H1 (cell line): Measurements from ENCODE around the gene LAIR2. TPM values are rescaled to one million over a fixed set of nuclear protein-coding genes. Genes with fewer than 3 reads are reported as not detected.

Experiments used
- CTCF ChIA-PET: fragments of 300-600 bp; sonication (Branson Sonifier 250); formaldehyde crosslinking; loops from one replicate; lab custom pipeline; 2021; ENCODE audit not compliant: partially characterized antibody; lab: Charles Lee
- POLR2A ChIA-PET: fragments of 300-600 bp; sonication (Branson Sonifier 250); formaldehyde crosslinking; loops from one replicate; lab custom pipeline; 2021; ENCODE audit warnings: inconsistent platforms; ENCODE audit not compliant: partially characterized antibody; lab: Charles Lee
- DNase-seq, 2 experiments: peaks; one replicate each; pipeline versions ENCODE4 v3.0.0 to v3.0.0-alpha.2; 2010 to 2022; ENCODE audit warnings: low spot score in 2 of 2, low read depth in 1 of 2, mixed read lengths in 1 of 2
- FAIRE-seq: peaks from 2 replicates; lab custom pipeline; 2011; peaks lifted over from hg19 to GRCh38; lab: Jason Lieb, UNC
- H2AFZ ChIP-seq: 2 replicates; pipeline ENCODE4 v1.8.1; 2012; ENCODE audit warnings: low read length, inconsistent platforms
- H2AK5ac ChIP-seq: 2 replicates; pipeline ENCODE4 v1.6.1; 2013; ENCODE audit warnings: low read depth, low read length
- H2BK120ac ChIP-seq: replicated peaks from 2 replicates; pipeline ENCODE3; 2013; ENCODE audit warnings: low read depth, low read length, inconsistent platforms
- H2BK12ac ChIP-seq: 2 replicates; pipeline ENCODE4 v1.6.1; 2013; ENCODE audit warnings: low read depth, low read length
- H2BK15ac ChIP-seq: 2 replicates; pipeline ENCODE4 v1.6.1; 2013; ENCODE audit warnings: low read length
- H2BK20ac ChIP-seq: 2 replicates; pipeline ENCODE4 v1.6.1; 2013; ENCODE audit warnings: low read length
- H2BK5ac ChIP-seq: 2 replicates; pipeline ENCODE4 v1.6.1; 2013; ENCODE audit warnings: low read depth, low read length
- H3K14ac ChIP-seq: 2 replicates; pipeline ENCODE4 v1.6.1; 2013; ENCODE audit warnings: inconsistent platforms; ENCODE audit not compliant: insufficient read length
- H3K18ac ChIP-seq: 2 replicates; pipeline ENCODE4 v1.6.1; 2013; ENCODE audit warnings: low read length; ENCODE audit errors: extremely low read depth
- H3K23ac ChIP-seq: 2 replicates; pipeline ENCODE4 v1.6.1; 2013; ENCODE audit warnings: inconsistent platforms; ENCODE audit not compliant: insufficient read length
- H3K23me2 ChIP-seq: 2 replicates; pipeline ENCODE4 v1.6.1; 2013; ENCODE audit warnings: low read depth, low read length
- H3K27ac ChIP-seq: 2 replicates; pipeline ENCODE4 v1.6.1; 2011; ENCODE audit warnings: low read depth, low read length, inconsistent platforms
- H3K27me3 ChIP-seq, 4 experiments: replicated peaks in 1 of 4; 1 replicate in 1 of 4; 2 replicates in 3 of 4; pipeline versions ENCODE4 v1.6.1 to v1.8.1; 2011 to 2013; ENCODE audit warnings: low read length in 3 of 4, mild to moderate bottlenecking in 3 of 4, inconsistent platforms in 2 of 4, mixed read lengths in 2 of 4, moderate library complexity in 1 of 4; ENCODE audit not compliant: control insufficient read depth in 3 of 4, insufficient read depth in 3 of 4; ENCODE audit errors: extremely low read depth in 1 of 4
- H3K36me3 ChIP-seq, 4 experiments: 2 replicates each; pipeline versions ENCODE4 v1.6.1 to v1.8.1; 2011 to 2013; ENCODE audit warnings: mild to moderate bottlenecking in 4 of 4, low read length in 3 of 4, moderate library complexity in 2 of 4, control low read depth in 1 of 4, inconsistent platforms in 1 of 4; ENCODE audit not compliant: insufficient read depth in 4 of 4, control insufficient read depth in 2 of 4
- H3K4ac ChIP-seq: replicated peaks from 2 replicates; pipeline ENCODE3; 2013; ENCODE audit warnings: low read length, low read depth, mixed read lengths, inconsistent platforms; ENCODE audit not compliant: insufficient read length
- H3K4me1 ChIP-seq, 4 experiments: replicated peaks in 1 of 4; 1 replicate in 1 of 4; 2 replicates in 3 of 4; pipeline versions ENCODE4 v1.6.1 to v1.8.1; 2011 to 2013; ENCODE audit warnings: low read length in 3 of 4, inconsistent platforms in 2 of 4, mixed read lengths in 1 of 4; ENCODE audit not compliant: insufficient read depth in 4 of 4, control insufficient read depth in 3 of 4
- H3K4me2 ChIP-seq, 2 experiments: 2 replicates each; pipeline versions ENCODE4 v1.6.1 to v1.8.1; 2011 to 2013; ENCODE audit warnings: low read depth in 2 of 2, low read length in 2 of 2, control low read depth in 1 of 2, inconsistent platforms in 1 of 2, mild to moderate bottlenecking in 1 of 2; ENCODE audit not compliant: insufficient read depth in 1 of 2
- H3K4me3 ChIP-seq, 4 experiments: fragments of 200-600, 300-600 bp in 1 of 4; sonication (generic), shearing (Covaris generic), sonication (Bioruptor Twin) in 1 of 4; 2 replicates each; pipeline versions ENCODE4 v1.5.1 to v1.8.1; 2011 to 2016; ENCODE audit warnings: low read length in 4 of 4, low read depth in 3 of 4, control low read depth in 2 of 4, inconsistent platforms in 2 of 4, mild to moderate bottlenecking in 2 of 4, mixed read lengths in 1 of 4, moderate library complexity in 1 of 4; ENCODE audit not compliant: insufficient read depth in 2 of 4; ENCODE audit errors: extremely low read depth in 1 of 4
- H3K56ac ChIP-seq: replicated peaks from 2 replicates; pipeline ENCODE3; 2013; ENCODE audit warnings: low read depth, mild to moderate bottlenecking, mixed read lengths, low read length, inconsistent platforms; ENCODE audit not compliant: insufficient read length
- H3K79me1 ChIP-seq: 2 replicates; pipeline ENCODE4 v1.6.1; 2013; ENCODE audit warnings: low read depth, low read length, control low read depth
- H3K79me2 ChIP-seq, 2 experiments: 2 replicates each; pipeline versions ENCODE4 v1.6.1 to v1.8.1; 2012 to 2013; ENCODE audit warnings: low read length in 2 of 2, mild to moderate bottlenecking in 2 of 2, inconsistent platforms in 1 of 2; ENCODE audit not compliant: insufficient read depth in 2 of 2, control insufficient read depth in 1 of 2
- H3K9ac ChIP-seq, 4 experiments: replicated peaks in 1 of 4; 1 replicate in 1 of 4; 2 replicates in 3 of 4; pipeline versions ENCODE4 v1.6.1 to v1.8.1; 2011 to 2013; ENCODE audit warnings: low read depth in 3 of 4, low read length in 3 of 4, control low read depth in 2 of 4, mild to moderate bottlenecking in 2 of 4, moderate library complexity in 2 of 4, inconsistent platforms in 1 of 4; ENCODE audit errors: extremely low read depth in 1 of 4
- H3K9me3 ChIP-seq, 2 experiments: 2 replicates each; pipeline versions ENCODE4 v1.6.1 to v1.8.1; 2012 to 2013; ENCODE audit warnings: mild to moderate bottlenecking in 2 of 2, moderate library complexity in 2 of 2, control low read depth in 1 of 2, inconsistent platforms in 1 of 2, low read depth in 1 of 2, low read length in 1 of 2, mixed read lengths in 1 of 2; ENCODE audit not compliant: insufficient read depth in 2 of 2
- H4K20me1 ChIP-seq, 2 experiments: replicated peaks in 1 of 2; 2 replicates each; pipeline versions ENCODE3 to v1.8.1; 2011 to 2013; ENCODE audit warnings: inconsistent platforms in 2 of 2, low read length in 2 of 2, mild to moderate bottlenecking in 1 of 2; ENCODE audit not compliant: insufficient read depth in 2 of 2, control insufficient read depth in 1 of 2
- H4K5ac ChIP-seq: 2 replicates; pipeline ENCODE4 v1.6.1; 2013; ENCODE audit warnings: low read length, low read depth, mixed read lengths, inconsistent platforms; ENCODE audit not compliant: insufficient read length
- H4K8ac ChIP-seq: 2 replicates; pipeline ENCODE4 v1.8.0; 2013; ENCODE audit warnings: mild to moderate bottlenecking, moderate library complexity, low read length, inconsistent platforms; ENCODE audit not compliant: insufficient read depth; ENCODE audit errors: extremely low read depth
- H4K91ac ChIP-seq: replicated peaks from 2 replicates; pipeline ENCODE3; 2013; ENCODE audit warnings: low read length, mixed read lengths, inconsistent platforms; ENCODE audit not compliant: insufficient read length
- ASH2L ChIP-seq: fragments of 200-600, 300-600 bp; sonication (generic); IDR thresholded peaks from one replicate; pipeline ENCODE4 v1.7.1; 2017; ENCODE audit warnings: low read length
- CTCF ChIP-seq, 3 experiments: IDR thresholded peaks; 1 replicate in 2 of 3; 2 replicates in 1 of 3; pipeline versions ENCODE4 v1.5.1 to v1.6.1; 2011; ENCODE audit warnings: low read length in 3 of 3, mild to moderate bottlenecking in 3 of 3, inconsistent platforms in 2 of 3, low read depth in 1 of 3, moderate library complexity in 1 of 3; ENCODE audit not compliant: insufficient read depth in 1 of 3; ENCODE audit errors: control extremely low read depth in 1 of 3
- NRF1 ChIP-seq: IDR thresholded peaks from 2 replicates; pipeline ENCODE4 v1.6.1; 2011; ENCODE audit warnings: mild to moderate bottlenecking, low read depth, low read length, improper control_type of control experiment
- SP2 ChIP-seq: IDR thresholded peaks from 2 replicates; pipeline ENCODE4 v1.6.1; 2012; ENCODE audit warnings: mild to moderate bottlenecking, low read length, inconsistent platforms
- WGBS, 2 experiments: shearing (Covaris generic) in 1 of 2; methylation state at CpG; one replicate each; pipeline versions ENCODE4 v1.1.6 to v1.1.7; 2013 to 2015; ENCODE audit warnings: low lambda C conversion rate in 2 of 2, mixed read lengths in 2 of 2, inconsistent platforms in 1 of 2, low coverage in 1 of 2, missing lambda C conversion rate in 1 of 2; ENCODE audit not compliant: insufficient replicate concordance in 2 of 2, insufficient coverage in 1 of 2, insufficient read length in 1 of 2; ENCODE audit errors: extremely low coverage in 1 of 2, missing lambda C conversion rate in 1 of 2; 5-methylcytosine and 5-hydroxymethylcytosine counted together
- polyA plus RNA-seq, 7 experiments: library from polyadenylated mRNA; depleted of rRNA in 3 of 7; stranded (reverse) in 5 of 7; unstranded in 2 of 7; fragments of >200 nt in 5 of 7; fragments of 200-250 nt in 2 of 7; gene quantifications; 1 replicate in 5 of 7; 2 replicates in 1 of 7; 4 replicates in 1 of 7; pipeline versions ENCODE4 v1.2.1 to v1.2.3, GENCODE V29; 2011 to 2013; ENCODE audit warnings: missing spikeins in 2 of 7, mixed read lengths in 2 of 7
- total RNA-seq: library from RNA; stranded (reverse); fragmentation: NEBNext Ultra II Directional; extraction: Animal tissue kit (Norgen Biotek cat#: 25700); gene quantifications from 2 replicates; pipeline ENCODE4 v1.2.1, GENCODE V29; 2021

The LAIR2 gene
- total and polyA plus RNA-seq, 2 of the 8 experiments (the other 6 are each of a cell fraction or from before 2014, with no cell fraction given), result not detected

- H3K14ac ChIP-seq, result no peak overlapping the region
- peak overlapping the region; percentile 30; the same call in 1 of the 2 replicates for H2BK12ac ChIP-seq
- no peak overlapping the region for H3K27ac ChIP-seq
- no peak overlapping the region for H3K56ac ChIP-seq
- no peak overlapping the region for H3K4me2 ChIP-seq
- peaks cover 3 to 10% (median 3%) of the 10 kb centered on the region in 4 experiments; a peak in 6 of 7 replicates for H3K4me1 ChIP-seq
- H3K36me3 ChIP-seq, result no peaks in the 10 kb centered on the region
- H4K8ac ChIP-seq, result no peak overlapping the region
- 75% methylated on average over 8 of the region's 8 CpGs; no CpG with 5 or more reads in 1 of the 2 experiments for WGBS, 2 experiments
- H2BK5ac ChIP-seq, result no peak overlapping the region
- H4K20me1 ChIP-seq, result no peaks in the 10 kb centered on the region
- no peak overlapping the region for H4K91ac ChIP-seq
- no peaks in the 10 kb centered on the region for H3K9me3 ChIP-seq
- H3K79me2 ChIP-seq, result no peaks in the 10 kb centered on the region
- H4K5ac ChIP-seq, result no peak overlapping the region
- H2AK5ac ChIP-seq, result peak overlapping the region; percentile 69; the same call in 1 of the 2 replicates
- H3K23ac ChIP-seq, result no peak overlapping the region
- H2BK15ac ChIP-seq, result 0 out of 2 replicates have a peak overlapping the region, but pooled peaks have one; percentile 49
- no peak overlapping the region for H3K4ac ChIP-seq
- DNase-seq (no peak), FAIRE-seq (no peak)
- peaks cover 10% of the 10 kb centered on the region; the same call in 1 of the 2 replicates for H3K23me2 ChIP-seq
- H2BK20ac ChIP-seq, result no peak overlapping the region
- H3K4me3 ChIP-seq, result no peak overlapping the region
- H2BK120ac ChIP-seq, result no peak overlapping the region
- no peak overlapping the region for H3K9ac ChIP-seq
- ChIA-PET POLR2A (interaction anchor here (1.0 to 1.2 kb wide), 3 partner anchors 12 to 33 kb away, joined by 3 to 4 read pairs (median 3); no protein-coding TSS in a partner anchor), CTCF (interaction anchor here (0.6 to 1.2 kb wide), 3 partner anchors 9 to 1072 kb away, joined by 3 to 4 read pairs (median 4); no protein-coding TSS in a partner anchor)
- H3K79me1 ChIP-seq, result no peaks in the 10 kb centered on the region
- H3K18ac ChIP-seq, result no peak overlapping the region
- no peak overlapping the region for H2AFZ ChIP-seq
- peaks cover 3 to 35% (median 24%) of the 10 kb centered on the region in 4 experiments for H3K27me3 ChIP-seq
- TF ChIP-seq CTCF (IDR thresholded peaks at IDR 0.05; ENCODE audit: control extremely low read depth in 1 of 3, insufficient read depth in 1 of 3, low read depth in 1 of 3, low read length in 3 of 3) (no peak), NRF1 (no peak), SP2 (no peak), ASH2L (no peak)
Measured at GRCh38 chr19:54469496-54469934, 33.1 kb upstream of the LAIR2 start.
